SU-DHL-6 (cell line): ENCODE measurements around the gene LRRC75A.
"Not testable (repeated sequence)": the region's sequence is repeated elsewhere in the genome, so short reads cannot be mapped to it uniquely, and the experiment has no call there.

ENCODE experiments used
- H2AFZ ChIP-seq: fragments of 200-600 bp; sonication (generic); 2 replicates; pipeline ENCODE4 v1.6.1; 2014; ENCODE audit warnings: low read depth, mild to moderate bottlenecking, moderate library complexity, mixed read lengths, antibody characterized with exemption, low read length; ENCODE audit not compliant: severe bottlenecking
- H3F3A ChIP-seq: fragments of 200-600 bp; shearing (Covaris generic); 2 replicates; pipeline ENCODE4 v1.6.0; 2016; ENCODE audit warnings: antibody characterized with exemption, mild to moderate bottlenecking; ENCODE audit not compliant: insufficient read depth
- H3K27ac ChIP-seq: fragments of 200-600 bp; sonication (generic); 2 replicates; pipeline ENCODE4 v1.5.1; 2016; ENCODE audit warnings: low read depth, mild to moderate bottlenecking, low read length, moderate library complexity, mixed read lengths
- H3K27me3 ChIP-seq: fragments of 200-600 bp; sonication (generic), shearing (Covaris generic); 2 replicates; pipeline ENCODE4 v1.6.0; 2014; ENCODE audit warnings: mild to moderate bottlenecking, low read length
- H3K36me3 ChIP-seq: fragments of 200-600 bp; sonication (generic); 2 replicates; pipeline ENCODE4 v1.6.1; 2014; ENCODE audit warnings: mild to moderate bottlenecking, low read length, mixed read lengths
- H3K4me2 ChIP-seq: fragments of 300-600, 200-600 bp; shearing (Covaris generic), sonication (generic); 2 replicates; pipeline ENCODE4 v1.6.0; 2014; ENCODE audit warnings: low read length, low read depth, mild to moderate bottlenecking; ENCODE audit not compliant: poor library complexity, severe bottlenecking
- H3K4me3 ChIP-seq: fragments of 200-600 bp; sonication (generic); 2 replicates; pipeline ENCODE4 v1.5.1; 2014; ENCODE audit warnings: antibody characterized with exemption, low read length, mild to moderate bottlenecking, mixed read lengths; ENCODE audit not compliant: insufficient read depth, poor library complexity, severe bottlenecking
- H3K79me2 ChIP-seq: fragments of 200-600 bp; sonication (generic); 2 replicates; pipeline ENCODE4 v1.6.1; 2014; ENCODE audit warnings: mild to moderate bottlenecking, low read length, moderate library complexity; ENCODE audit not compliant: insufficient read depth
- H3K9ac ChIP-seq: fragments of 200-600 bp; sonication (generic); 2 replicates; pipeline ENCODE4 v1.7.0; 2014; ENCODE audit warnings: mild to moderate bottlenecking, low read length
- H3K9me2 ChIP-seq: fragments of 200-600 bp; sonication (generic); replicated peaks from 2 replicates; pipeline ENCODE4 v1.6.1; 2014; ENCODE audit warnings: low read length; ENCODE audit not compliant: insufficient read depth
- H3K9me3 ChIP-seq: fragments of 200-600 bp; sonication (generic); 2 replicates; pipeline ENCODE4 v1.6.1; 2014; ENCODE audit warnings: low read length, mixed read lengths; ENCODE audit not compliant: insufficient read depth
- H4K20me1 ChIP-seq: fragments of 200-600 bp; sonication (generic); 2 replicates; pipeline ENCODE4 v1.6.1; 2014; ENCODE audit warnings: low read depth, mild to moderate bottlenecking, antibody characterized with exemption, low read length, moderate library complexity, mixed read lengths
- EZH2phosphoT487 ChIP-seq: fragments of 200-600 bp; sonication (generic), shearing (Covaris generic); conservative IDR thresholded peaks from 2 replicates; pipeline ENCODE4 v1.6.1; 2018; ENCODE audit warnings: mild to moderate bottlenecking, antibody characterized with exemption, low read length, moderate library complexity, mixed read lengths
- TF ChIP-seq, protein P1 (sequence below): fragments of 200-600 bp; sonication (generic); IDR thresholded peaks from one replicate; pipeline ENCODE4 v1.5.1; 2017; ENCODE audit warnings: antibody characterized with exemption, mild to moderate bottlenecking, low read length, moderate library complexity; ENCODE audit not compliant: insufficient read depth, poor library complexity, severe bottlenecking

Gene LRRC75A

DNA sequence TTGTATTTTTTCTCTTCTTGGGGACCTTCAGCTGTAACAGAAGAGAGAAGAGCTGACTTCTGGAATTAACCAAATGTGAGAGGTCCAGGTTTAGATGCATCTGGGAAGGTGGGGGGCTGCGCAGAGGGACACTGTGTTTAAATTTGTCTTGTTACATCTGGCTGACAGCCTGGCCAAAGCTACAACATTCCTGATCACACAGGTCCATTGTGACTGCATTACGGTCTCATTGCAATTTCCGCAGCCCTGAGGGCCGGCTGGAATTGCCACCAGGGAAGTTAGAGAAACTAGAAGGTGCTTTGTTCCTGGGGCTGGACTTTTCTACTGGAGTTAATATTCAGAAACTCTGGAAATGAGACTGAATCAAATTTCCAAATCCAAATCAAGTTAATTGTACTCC, 37.9 kb upstream of the LRRC75A start:
- Histone ChIP-seq H4K20me1 (no peaks in the 10 kb centered on the region), H3K79me2 (no peaks in the 10 kb centered on the region), H3K27me3 (no peaks in the 10 kb centered on the region), H3K9me2 (no peaks in the 10 kb centered on the region), H3K36me3 (no peaks in the 10 kb centered on the region), H2AFZ (no peak overlapping the region), H3K4me2 (no peak overlapping the region), H3K9ac (no peak overlapping the region), H3K4me3 (no peak overlapping the region), H3K27ac (no peak overlapping the region), H3F3A (no peaks in the 10 kb centered on the region), H3K9me3 (no peaks in the 10 kb centered on the region)
- TF ChIP-seq, protein P1, sequence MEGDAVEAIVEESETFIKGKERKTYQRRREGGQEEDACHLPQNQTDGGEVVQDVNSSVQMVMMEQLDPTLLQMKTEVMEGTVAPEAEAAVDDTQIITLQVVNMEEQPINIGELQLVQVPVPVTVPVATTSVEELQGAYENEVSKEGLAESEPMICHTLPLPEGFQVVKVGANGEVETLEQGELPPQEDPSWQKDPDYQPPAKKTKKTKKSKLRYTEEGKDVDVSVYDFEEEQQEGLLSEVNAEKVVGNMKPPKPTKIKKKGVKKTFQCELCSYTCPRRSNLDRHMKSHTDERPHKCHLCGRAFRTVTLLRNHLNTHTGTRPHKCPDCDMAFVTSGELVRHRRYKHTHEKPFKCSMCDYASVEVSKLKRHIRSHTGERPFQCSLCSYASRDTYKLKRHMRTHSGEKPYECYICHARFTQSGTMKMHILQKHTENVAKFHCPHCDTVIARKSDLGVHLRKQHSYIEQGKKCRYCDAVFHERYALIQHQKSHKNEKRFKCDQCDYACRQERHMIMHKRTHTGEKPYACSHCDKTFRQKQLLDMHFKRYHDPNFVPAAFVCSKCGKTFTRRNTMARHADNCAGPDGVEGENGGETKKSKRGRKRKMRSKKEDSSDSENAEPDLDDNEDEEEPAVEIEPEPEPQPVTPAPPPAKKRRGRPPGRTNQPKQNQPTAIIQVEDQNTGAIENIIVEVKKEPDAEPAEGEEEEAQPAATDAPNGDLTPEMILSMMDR: no peak
- TF ChIP-seq EZH2phosphoT487: no peak

DNA sequence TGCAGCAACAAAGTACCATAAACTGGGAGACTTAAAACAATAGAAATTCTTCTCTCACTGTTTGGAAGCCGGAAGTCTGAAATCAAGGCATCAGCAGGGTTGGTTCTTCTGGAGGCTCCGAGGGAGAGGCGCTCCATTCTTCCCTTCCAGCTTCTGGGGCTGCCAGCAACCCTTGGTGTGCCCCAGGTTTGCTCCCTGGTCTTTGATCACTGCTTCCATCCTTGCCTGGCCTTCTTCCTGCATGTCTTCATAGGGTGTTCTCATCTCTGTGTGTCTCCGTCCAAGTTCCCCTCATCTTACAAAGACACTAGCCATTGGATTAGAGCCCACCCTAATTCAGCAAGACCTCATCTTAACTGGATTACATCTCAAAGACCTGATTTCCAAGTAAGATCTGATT, 35.3 kb upstream of the LRRC75A start:
- Histone ChIP-seq H3K27me3 (no peaks in the 10 kb centered on the region), H2AFZ (no peak overlapping the region), H3K27ac (no peak overlapping the region), H3K9me3 (no peaks in the 10 kb centered on the region), H3K9me2 (no peaks in the 10 kb centered on the region), H3K4me2 (no peak overlapping the region), H3K36me3 (no peaks in the 10 kb centered on the region), H4K20me1 (no peaks in the 10 kb centered on the region), H3F3A (no peaks in the 10 kb centered on the region), H3K9ac (no peak overlapping the region), H3K4me3 (no peak overlapping the region), H3K79me2 (no peaks in the 10 kb centered on the region)
- TF ChIP-seq, protein P1: no peak
- TF ChIP-seq EZH2phosphoT487: no peak

DNA sequence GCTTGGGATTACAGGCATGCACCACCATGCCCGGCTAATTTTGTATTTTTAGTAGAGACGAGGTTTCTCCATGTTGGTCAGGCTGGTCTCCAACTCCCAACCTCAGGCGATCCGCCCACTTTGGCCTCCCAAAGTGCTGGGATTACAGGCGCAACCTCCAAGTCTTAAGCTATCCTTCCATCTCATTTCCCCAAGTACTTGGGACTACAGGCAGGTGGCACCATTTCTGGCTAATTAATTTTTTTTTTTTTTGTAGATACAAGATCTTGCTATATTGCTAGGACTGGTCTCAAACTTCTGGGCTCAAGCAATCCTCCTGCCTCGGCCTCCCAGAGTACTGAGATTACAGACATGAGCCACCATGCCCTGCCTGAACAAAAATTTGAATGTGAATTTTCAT, 33.6 kb upstream of the LRRC75A start:
- H3K9me3 ChIP-seq, H3K9ac ChIP-seq, H3K36me3 ChIP-seq, H3K4me2 ChIP-seq, H3K27me3 ChIP-seq, H4K20me1 ChIP-seq, H3F3A ChIP-seq, H3K27ac ChIP-seq, H2AFZ ChIP-seq, H3K9me2 ChIP-seq, H3K4me3 ChIP-seq, H3K79me2 ChIP-seq: not testable (repeated sequence)

DNA sequence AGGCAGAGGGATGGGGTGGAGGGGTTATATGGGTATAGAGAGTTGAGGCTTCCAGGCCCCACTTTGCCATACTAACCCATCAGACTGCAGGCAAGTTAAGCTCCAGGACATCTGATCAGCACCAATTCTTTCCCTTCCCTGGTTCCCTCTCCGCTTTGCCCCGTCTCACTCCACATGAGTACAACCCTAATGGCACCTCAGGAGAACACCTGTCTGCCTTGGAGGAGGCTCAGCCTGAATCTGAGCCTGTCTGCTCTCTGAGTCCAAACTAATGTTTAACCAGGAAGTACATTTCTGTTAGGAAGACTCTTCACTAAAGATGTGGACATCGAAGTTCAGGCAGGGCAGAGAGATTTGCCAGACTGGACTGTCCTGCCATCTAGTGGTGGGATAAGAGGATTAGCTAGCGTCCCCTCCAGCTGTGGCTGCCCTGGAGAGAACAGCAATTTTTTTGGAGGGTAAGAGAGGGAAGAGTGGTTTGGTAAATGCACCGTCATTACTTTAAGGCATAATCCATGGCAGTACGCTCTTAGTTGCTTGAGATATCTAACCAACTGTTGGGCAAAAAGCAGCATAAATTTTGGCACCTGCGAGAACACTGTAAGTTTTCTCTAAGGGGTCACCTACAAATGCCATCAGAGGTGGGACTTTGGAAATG, 29.2 kb upstream of the LRRC75A start:
- no peaks in the 10 kb centered on the region for H3F3A ChIP-seq
- no peak for TF ChIP-seq EZH2phosphoT487
- TF ChIP-seq, protein P1: peak; percentile 82
- no peaks in the 10 kb centered on the region for H3K9me3 ChIP-seq
- no peak overlapping the region for H3K4me3 ChIP-seq
- H3K9me2 ChIP-seq: no peaks in the 10 kb centered on the region
- no peak overlapping the region for H3K27ac ChIP-seq
- no peaks in the 10 kb centered on the region for H3K27me3 ChIP-seq
- no peak overlapping the region for H3K4me2 ChIP-seq
- no peaks in the 10 kb centered on the region for H3K79me2 ChIP-seq
- no peaks in the 10 kb centered on the region for H4K20me1 ChIP-seq
- no peaks in the 10 kb centered on the region for H3K36me3 ChIP-seq
- no peak overlapping the region for H3K9ac ChIP-seq
- peak overlapping the region; percentile 54 for H2AFZ ChIP-seq
